ENCODE data around the gene PM20D1. TPM values are rescaled to one million over a fixed set of nuclear protein-coding genes. Genes with fewer than 3 reads are reported as not detected.

The PM20D1 gene
- total and polyA plus RNA-seq, 10 of the 15 experiments (the other 5 are each of a cell fraction or from before 2014, with no cell fraction given), result not detected

DNA sequence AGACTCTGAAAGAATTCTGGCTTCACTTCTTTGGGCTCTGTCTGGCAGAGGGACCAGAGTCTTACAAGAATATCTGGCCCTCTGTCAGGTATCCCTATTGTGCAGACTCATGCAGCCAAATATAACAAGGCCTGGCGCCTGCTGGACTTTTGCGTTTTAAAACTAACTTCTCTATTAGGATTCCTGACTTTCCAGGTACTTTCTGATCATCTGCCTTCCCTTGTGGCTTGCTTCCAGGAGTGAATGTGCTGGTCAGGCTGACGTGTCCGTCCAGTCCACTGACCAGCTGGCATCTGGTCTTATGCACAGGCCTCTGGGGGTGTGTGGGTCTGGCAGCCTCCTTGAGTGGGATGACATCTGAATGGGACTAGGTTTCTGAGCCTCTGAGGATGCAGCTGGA, 66.0 kb downstream of the PM20D1 start (continued):
- no peak for TF ChIP-seq CHD1 (IDR thresholded peaks at IDR 0.05; ENCODE audit: low read depth, low read length)

DNA sequence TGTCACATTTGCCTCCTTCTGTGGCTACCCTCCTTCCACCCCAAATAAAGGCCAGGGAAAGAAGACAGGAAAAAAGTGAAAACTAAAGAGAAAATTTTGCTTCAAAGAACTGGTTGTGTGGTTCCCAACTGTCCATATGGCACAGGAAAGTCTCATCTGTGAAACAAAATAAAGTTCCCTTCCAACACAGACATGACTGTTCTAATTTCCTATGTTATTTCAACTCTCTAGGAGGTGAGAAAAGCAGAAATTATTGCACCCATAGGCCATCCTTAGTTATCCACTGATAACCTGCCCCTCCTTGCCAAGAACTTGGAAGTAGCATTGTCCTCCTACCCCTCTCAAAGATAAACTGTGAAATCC, 66.5 kb downstream of the PM20D1 start:
- no peak overlapping the region for H2AFZ ChIP-seq (ENCODE audit: control insufficient read depth, low read depth, low read length)
- POLR2A ChIA-PET, result no interaction called here
- in situ Hi-C loops (cut with MboI), result no loop called here
- H3K9ac ChIP-seq (ENCODE audit: control insufficient read depth, insufficient read depth, low read length), result no peak overlapping the region
- no peaks in the 10 kb centered on the region for H3K79me2 ChIP-seq (ENCODE audit: control insufficient read depth, insufficient read depth, low read length)
- H3K36me3 ChIP-seq (ENCODE audit: control insufficient read depth in 2 of 2, insufficient read depth in 2 of 2, low read length in 1 of 2), result no peaks in the 10 kb centered on the region
- RAD21 ChIA-PET (ENCODE audit: unreplicated experiment), result interaction anchor here (1.4 kb wide), 1 partner anchor 191 kb away, joined by 4 read pairs; no protein-coding TSS in a partner anchor
- CTCF ChIA-PET, result interaction anchor here (0.9 to 2.4 kb wide), 4 partner anchors 125 to 188 kb away, joined by 4 to 18 read pairs (median 10); no protein-coding TSS in a partner anchor
- BruUV-seq (replicated peaks), result no TSS peak
- H3K4me2 ChIP-seq (ENCODE audit: control insufficient read depth, insufficient read depth), result no peak overlapping the region
- H3K4me1 ChIP-seq (ENCODE audit: control insufficient read depth, insufficient read depth, low read length), result no peaks in the 10 kb centered on the region
- SMC1A ChIA-PET (ENCODE audit: uncharacterized antibody, unreplicated experiment), result interaction anchor here (1.4 kb wide), 1 partner anchor 68 kb away, joined by 4 read pairs; no protein-coding TSS in a partner anchor
- H4K20me1 ChIP-seq (ENCODE audit: control insufficient read depth, insufficient read depth), result no peaks in the 10 kb centered on the region
- intact Hi-C loops (cut with micrococcal nuclease; ENCODE audit: unreplicated experiment), result loop anchor here (5.0 kb wide), 1 partner anchor 126 kb away; no protein-coding TSS in a partner anchor
- H3K27ac ChIP-seq (ENCODE audit: control insufficient read depth, insufficient read depth), result no peak overlapping the region
- no peak for TF ChIP-seq HDAC6 (IDR thresholded peaks at IDR 0.05; ENCODE audit: unreplicated experiment)
- no peak for TF ChIP-seq ZBED1 (IDR thresholded peaks at IDR 0.05; ENCODE audit: borderline replicate concordance)
- TF ChIP-seq SPI1 (IDR thresholded peaks at IDR 0.05; ENCODE audit: borderline replicate concordance, insufficient read depth, low read depth, low read length), result no peak
- no peak for TF ChIP-seq TCF3 (IDR thresholded peaks at IDR 0.05; ENCODE audit: borderline replicate concordance, insufficient read depth, low read depth, low read length)
- no peak for TF ChIP-seq CREM (IDR thresholded peaks at IDR 0.05; ENCODE audit: low read depth)
- TF ChIP-seq RCOR1 (conservative IDR thresholded peaks at IDR 0.05; ENCODE audit: low read depth, low read length), result no peak
- no peak for TF ChIP-seq RAD21 (IDR thresholded peaks at IDR 0.05; ENCODE audit: insufficient read depth, low read depth, low read length)
- TF ChIP-seq, protein P1, sequence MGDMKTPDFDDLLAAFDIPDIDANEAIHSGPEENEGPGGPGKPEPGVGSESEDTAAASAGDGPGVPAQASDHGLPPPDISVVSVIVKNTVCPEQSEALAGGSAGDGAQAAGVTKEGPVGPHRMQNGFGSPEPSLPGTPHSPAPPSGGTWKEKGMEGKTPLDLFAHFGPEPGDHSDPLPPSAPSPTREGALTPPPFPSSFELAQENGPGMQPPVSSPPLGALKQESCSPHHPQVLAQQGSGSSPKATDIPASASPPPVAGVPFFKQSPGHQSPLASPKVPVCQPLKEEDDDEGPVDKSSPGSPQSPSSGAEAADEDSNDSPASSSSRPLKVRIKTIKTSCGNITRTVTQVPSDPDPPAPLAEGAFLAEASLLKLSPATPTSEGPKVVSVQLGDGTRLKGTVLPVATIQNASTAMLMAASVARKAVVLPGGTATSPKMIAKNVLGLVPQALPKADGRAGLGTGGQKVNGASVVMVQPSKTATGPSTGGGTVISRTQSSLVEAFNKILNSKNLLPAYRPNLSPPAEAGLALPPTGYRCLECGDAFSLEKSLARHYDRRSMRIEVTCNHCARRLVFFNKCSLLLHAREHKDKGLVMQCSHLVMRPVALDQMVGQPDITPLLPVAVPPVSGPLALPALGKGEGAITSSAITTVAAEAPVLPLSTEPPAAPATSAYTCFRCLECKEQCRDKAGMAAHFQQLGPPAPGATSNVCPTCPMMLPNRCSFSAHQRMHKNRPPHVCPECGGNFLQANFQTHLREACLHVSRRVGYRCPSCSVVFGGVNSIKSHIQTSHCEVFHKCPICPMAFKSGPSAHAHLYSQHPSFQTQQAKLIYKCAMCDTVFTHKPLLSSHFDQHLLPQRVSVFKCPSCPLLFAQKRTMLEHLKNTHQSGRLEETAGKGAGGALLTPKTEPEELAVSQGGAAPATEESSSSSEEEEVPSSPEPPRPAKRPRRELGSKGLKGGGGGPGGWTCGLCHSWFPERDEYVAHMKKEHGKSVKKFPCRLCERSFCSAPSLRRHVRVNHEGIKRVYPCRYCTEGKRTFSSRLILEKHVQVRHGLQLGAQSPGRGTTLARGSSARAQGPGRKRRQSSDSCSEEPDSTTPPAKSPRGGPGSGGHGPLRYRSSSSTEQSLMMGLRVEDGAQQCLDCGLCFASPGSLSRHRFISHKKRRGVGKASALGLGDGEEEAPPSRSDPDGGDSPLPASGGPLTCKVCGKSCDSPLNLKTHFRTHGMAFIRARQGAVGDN (IDR thresholded peaks at IDR 0.05), result no peak
- no peak for TF ChIP-seq FOS (IDR thresholded peaks at IDR 0.05; ENCODE audit: borderline replicate concordance, extremely low read depth, insufficient read length)
- TF ChIP-seq DPF2 (IDR thresholded peaks at IDR 0.05), result no peak
- TF ChIP-seq TARDBP (IDR thresholded peaks at IDR 0.05; ENCODE audit: borderline replicate concordance), result no peak
- TF ChIP-seq NR2C2 (IDR thresholded peaks at IDR 0.05; ENCODE audit: borderline replicate concordance, control insufficient read depth, insufficient read length, low read depth), result no peak
- TF ChIP-seq NFYB (IDR thresholded peaks at IDR 0.05; ENCODE audit: insufficient read depth, low read depth, low read length), result no peak
- no peak for TF ChIP-seq SMAD5 (IDR thresholded peaks at IDR 0.05; ENCODE audit: low read depth)
- TF ChIP-seq NBN (IDR thresholded peaks at IDR 0.05), result no peak
- no peak for TF ChIP-seq STAT3 (IDR thresholded peaks at IDR 0.05; ENCODE audit: low read depth, low read length)
- FAIRE-seq (no peak), ATAC-seq (no peak), DNase-seq (ENCODE audit: low read depth, low spot score) (no peak)
- H3K4me3 ChIP-seq, result no peak overlapping the region
- no peaks in the 10 kb centered on the region for H3K9me3 ChIP-seq (replicated peaks; ENCODE audit: control insufficient read depth, insufficient read depth, low read length)
- peaks cover 0 to 6% of the 10 kb centered on the region in 2 experiments; a peak in 1 of 4 replicates for H3K27me3 ChIP-seq (replicated peaks in 1 of 2; ENCODE audit: control insufficient read depth in 2 of 2, insufficient read depth in 2 of 2, low read length in 1 of 2)
